Measurements from ENCODE around the gene RAB11FIP5.
A peak's percentile ranks its signal among the peaks of the same experiment; 100 is the strongest.
"Not testable (repeated sequence)": the region's sequence is repeated elsewhere in the genome, so short reads cannot be mapped to it uniquely, and the experiment has no call there.

The RAB11FIP5 gene

GRCh38 chr2:73111073-73112025 is 1.4 kb downstream of the RAB11FIP5 start:
- FAIRE-seq (peak; percentile 40), DNase-seq (ENCODE audit: insufficient read length, low spot score) (peak; percentile 57)

GRCh38 chr2:73110168-73111072 is 2.3 kb downstream of the RAB11FIP5 start:
- FAIRE-seq (no peak), DNase-seq (ENCODE audit: insufficient read length, low spot score) (no peak)

- no peak for DNase-seq (ENCODE audit: insufficient read length, low spot score)
- no peak for FAIRE-seq
Measured at GRCh38 chr2:73109431-73110167, 3.1 kb downstream of the RAB11FIP5 start.

GRCh38 chr2:73107211-73107926 is 5.4 kb downstream of the RAB11FIP5 start:
- FAIRE-seq (no peak), DNase-seq (ENCODE audit: insufficient read length, low spot score) (no peak)

- DNase-seq (ENCODE audit: insufficient read length, low spot score) (no peak), FAIRE-seq (no peak)
Measured at GRCh38 chr2:73106791-73107190, 6.0 kb downstream of the RAB11FIP5 start.

GRCh38 chr2:73105511-73105971 is 7.2 kb downstream of the RAB11FIP5 start:
- FAIRE-seq (no peak), DNase-seq (ENCODE audit: insufficient read length, low spot score) (no peak)

- DNase-seq (ENCODE audit: insufficient read length, low spot score) (no peak), FAIRE-seq (no peak)
Measured at GRCh38 chr2:73104933-73105332, 7.8 kb downstream of the RAB11FIP5 start.

- DNase-seq (ENCODE audit: insufficient read length, low spot score) (no peak), FAIRE-seq (no peak)
Measured at GRCh38 chr2:73103018-73103542, 9.7 kb downstream of the RAB11FIP5 start.

- DNase-seq (ENCODE audit: insufficient read length, low spot score): no peak
- FAIRE-seq: no peak
Measured at GRCh38 chr2:73101626-73102256, 11.0 kb downstream of the RAB11FIP5 start.

- DNase-seq (ENCODE audit: insufficient read length, low spot score): no peak
- no peak for FAIRE-seq
Measured at GRCh38 chr2:73100956-73101355, 11.8 kb downstream of the RAB11FIP5 start.

- DNase-seq (ENCODE audit: insufficient read length, low spot score): no peak
- no peak for FAIRE-seq
Measured at GRCh38 chr2:73099486-73099885, 13.3 kb downstream of the RAB11FIP5 start.

GRCh38 chr2:73095910-73096309 is 16.8 kb downstream of the RAB11FIP5 start:
- FAIRE-seq (no peak), DNase-seq (ENCODE audit: insufficient read length, low spot score) (no peak)

- DNase-seq (ENCODE audit: insufficient read length, low spot score); FAIRE-seq: not testable (repeated sequence)
Measured at GRCh38 chr2:73093601-73094218, 19.0 kb downstream of the RAB11FIP5 start.

GRCh38 chr2:73092146-73092783 is 20.5 kb downstream of the RAB11FIP5 start:
- no peak for FAIRE-seq
- no peak for DNase-seq (ENCODE audit: insufficient read length, low spot score)

- FAIRE-seq: no peak
- no peak for DNase-seq (ENCODE audit: insufficient read length, low spot score)
Measured at GRCh38 chr2:73091696-73092095, 21.1 kb downstream of the RAB11FIP5 start.

GRCh38 chr2:73091164-73091563 is 21.6 kb downstream of the RAB11FIP5 start:
- FAIRE-seq: no peak
- DNase-seq (ENCODE audit: insufficient read length, low spot score): no peak

GRCh38 chr2:73089270-73090030 is 23.3 kb downstream of the RAB11FIP5 start:
- DNase-seq (ENCODE audit: insufficient read length, low spot score): peak; percentile 96
- peak; percentile 85 for FAIRE-seq

- no peak for FAIRE-seq
- DNase-seq (ENCODE audit: insufficient read length, low spot score): no peak
Measured at GRCh38 chr2:73088703-73089102, 24.0 kb downstream of the RAB11FIP5 start.

Measured in HTR-8/SVneo (cell line).